Measurements from ENCODE around the gene KIAA1586.
"Not testable (repeated sequence)": the region's sequence is repeated elsewhere in the genome, so short reads cannot be mapped to it uniquely, and the experiment has no call there.

Gene KIAA1586, protein sequence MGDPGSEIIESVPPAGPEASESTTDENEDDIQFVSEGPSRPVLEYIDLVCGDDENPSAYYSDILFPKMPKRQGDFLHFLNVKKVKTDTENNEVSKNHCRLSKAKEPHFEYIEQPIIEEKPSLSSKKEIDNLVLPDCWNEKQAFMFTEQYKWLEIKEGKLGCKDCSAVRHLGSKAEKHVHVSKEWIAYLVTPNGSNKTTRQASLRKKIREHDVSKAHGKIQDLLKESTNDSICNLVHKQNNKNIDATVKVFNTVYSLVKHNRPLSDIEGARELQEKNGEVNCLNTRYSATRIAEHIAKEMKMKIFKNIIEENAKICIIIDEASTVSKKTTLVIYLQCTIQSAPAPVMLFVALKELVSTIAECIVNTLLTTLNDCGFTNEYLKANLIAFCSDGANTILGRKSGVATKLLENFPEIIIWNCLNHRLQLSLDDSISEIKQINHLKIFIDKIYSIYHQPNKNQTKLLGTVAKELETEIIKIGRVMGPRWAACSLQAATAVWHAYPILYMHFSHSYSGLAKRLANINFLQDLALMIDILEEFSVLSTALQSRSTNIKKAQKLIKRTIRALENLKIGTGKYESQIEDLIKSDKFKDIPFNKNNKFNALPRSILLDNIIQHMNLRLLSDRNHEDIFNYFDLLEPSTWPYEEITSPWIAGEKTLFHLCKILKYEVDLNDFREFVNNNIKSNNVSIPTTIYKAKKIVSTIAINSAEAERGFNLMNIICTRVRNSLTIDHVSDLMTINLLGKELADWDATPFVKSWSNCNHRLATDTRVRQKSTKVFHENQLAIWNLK

DNA sequence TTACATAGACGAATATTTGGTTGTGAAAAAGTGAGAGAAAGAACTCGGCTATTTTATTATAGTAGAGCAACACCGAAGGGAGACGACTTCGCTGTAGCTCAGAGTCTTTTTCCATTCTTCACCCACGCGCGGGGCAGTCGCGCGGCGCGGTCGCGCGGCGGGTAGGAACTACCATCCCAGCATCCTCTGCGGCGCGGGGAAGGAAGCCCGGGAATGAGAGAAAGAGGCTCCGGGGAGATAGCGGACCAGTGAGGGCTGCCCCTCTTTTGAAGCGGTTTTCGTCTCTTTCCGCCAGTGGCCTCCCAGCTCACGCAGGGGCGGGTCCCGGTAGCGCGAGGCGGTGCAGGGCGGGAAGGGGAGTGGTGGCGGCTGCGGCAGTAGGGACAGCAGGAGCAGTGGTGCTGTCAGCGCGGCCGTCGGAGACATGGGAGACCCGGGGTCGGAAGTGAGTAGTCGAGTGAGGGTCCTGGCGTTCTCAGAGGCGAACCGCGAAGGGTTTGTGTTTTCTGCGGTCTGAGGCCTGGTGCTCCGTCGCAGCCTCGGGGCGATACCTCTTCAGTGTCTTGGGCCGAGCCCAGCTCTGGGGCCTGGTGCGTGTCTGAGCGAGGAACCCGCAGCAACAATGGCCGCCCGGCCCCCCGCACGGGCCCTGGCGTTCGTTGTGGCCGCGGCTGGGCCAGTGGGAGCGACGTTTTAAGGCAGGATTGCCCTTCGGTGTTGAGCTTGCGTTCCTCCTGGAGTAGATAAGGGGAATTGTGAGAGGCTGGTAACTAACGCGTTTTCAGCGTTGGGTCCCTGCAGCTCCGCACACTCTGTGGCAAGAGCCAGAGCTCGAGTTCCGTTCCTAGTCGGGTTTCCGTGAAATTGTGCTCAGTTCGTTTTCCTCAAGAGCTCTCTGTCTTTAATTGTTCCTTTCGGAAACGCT, at the start of gene KIAA1586:
Gene KIAA1586, plus strand, starts transcription at position 362 of the 925 bp plus-strand sequence. Its CDS starts 63 bp downstream, at position 425.
- DNase-seq, result peak; percentile 93 to 94
- peak; percentile 84 for TF ChIP-seq POLR2A (IDR thresholded peaks at IDR 0.05; ENCODE audit: low read length)

DNA sequence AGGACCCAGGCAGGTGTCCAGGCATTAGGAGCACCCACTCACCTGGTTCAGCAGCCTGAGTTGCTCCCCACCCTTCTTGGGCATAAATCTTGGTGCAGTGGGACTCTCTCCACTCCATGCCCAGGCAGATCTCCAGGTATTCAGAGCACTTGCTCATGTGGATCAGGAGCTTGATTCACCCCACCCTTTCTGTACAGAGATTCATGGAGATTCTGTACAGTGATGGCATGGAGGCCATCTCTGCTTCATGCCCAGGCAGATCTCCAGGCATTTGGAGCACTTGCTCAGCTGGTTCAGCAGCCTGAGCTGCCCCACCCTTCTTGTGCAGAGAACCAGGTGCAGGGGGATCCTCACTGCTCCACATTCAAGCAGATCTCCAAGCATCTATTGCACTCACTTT, 47.4 kb upstream of the KIAA1586 start:
- no peak for TF ChIP-seq POLR2A (IDR thresholded peaks at IDR 0.05; ENCODE audit: low read length)
- no peak for TF ChIP-seq GATA1 (IDR thresholded peaks at IDR 0.05; ENCODE audit: low read depth, low read length)
- no peak for DNase-seq

DNA sequence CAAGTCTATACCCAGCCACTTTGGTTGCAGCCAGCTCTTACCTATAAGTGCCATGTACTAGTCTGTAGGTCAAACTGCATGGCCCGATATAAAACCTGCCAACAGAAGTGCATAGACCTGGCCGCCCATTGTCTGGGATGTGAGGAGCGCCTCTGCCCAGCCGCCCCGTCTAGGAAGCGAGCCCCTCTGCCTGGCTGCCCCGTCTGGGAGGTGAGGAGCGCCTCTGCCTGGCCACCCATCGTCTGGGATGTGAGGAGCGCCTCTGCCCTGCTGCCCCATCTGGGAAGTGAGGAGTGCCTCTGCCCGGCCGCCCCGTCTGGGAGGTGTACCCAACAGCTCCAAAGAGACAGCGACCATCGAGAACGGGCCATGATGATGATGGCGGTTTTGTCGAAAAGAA, 46.7 kb upstream of the KIAA1586 start:
- not testable (repeated sequence) for DNase-seq

DNA sequence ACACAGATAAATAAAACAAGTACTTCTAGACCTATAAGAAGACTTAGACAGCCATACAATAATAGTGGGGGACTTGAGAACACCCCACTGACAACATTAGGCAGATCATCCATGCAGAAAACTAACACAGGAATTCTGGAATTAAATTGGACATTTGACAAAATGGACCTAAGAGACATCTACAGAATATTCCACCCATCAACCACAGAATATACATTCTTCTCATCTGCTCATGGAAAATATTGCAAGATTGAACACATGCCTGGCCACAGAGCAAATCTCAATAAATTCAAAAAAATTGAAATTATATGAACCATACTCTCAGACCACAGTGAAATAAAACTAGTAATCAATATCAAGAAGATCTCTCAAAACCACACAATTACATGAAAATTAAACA, 44.3 kb upstream of the KIAA1586 start:
- DNase-seq, result no peak
- TF ChIP-seq POLR2A (IDR thresholded peaks at IDR 0.05; ENCODE audit: low read length), result no peak
- TF ChIP-seq GATA1 (IDR thresholded peaks at IDR 0.05; ENCODE audit: low read depth, low read length), result no peak

DNA sequence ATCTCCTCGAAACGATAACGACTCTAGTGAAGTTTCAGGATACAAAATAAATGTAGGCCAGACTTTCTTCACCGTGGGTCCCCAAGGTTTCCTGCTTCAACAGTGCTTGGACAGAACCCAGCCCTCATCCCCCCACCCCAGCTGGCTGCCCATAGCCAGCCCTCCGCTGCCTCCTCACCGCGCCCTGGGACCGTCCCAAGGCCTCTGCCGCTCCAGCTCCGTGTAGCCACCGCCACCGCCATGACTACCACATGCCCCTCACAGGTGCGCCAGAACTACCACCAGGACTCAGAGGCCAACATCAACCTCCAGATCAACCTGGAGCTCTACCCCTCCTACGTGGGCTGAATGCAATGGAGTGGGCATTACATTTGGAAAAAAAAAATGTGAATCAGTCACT, 42.2 kb upstream of the KIAA1586 start:
- TF ChIP-seq GATA1 (IDR thresholded peaks at IDR 0.05; ENCODE audit: low read depth, low read length) (no peak), POLR2A (IDR thresholded peaks at IDR 0.05; ENCODE audit: low read length) (no peak)
- DNase-seq, result no peak

DNA sequence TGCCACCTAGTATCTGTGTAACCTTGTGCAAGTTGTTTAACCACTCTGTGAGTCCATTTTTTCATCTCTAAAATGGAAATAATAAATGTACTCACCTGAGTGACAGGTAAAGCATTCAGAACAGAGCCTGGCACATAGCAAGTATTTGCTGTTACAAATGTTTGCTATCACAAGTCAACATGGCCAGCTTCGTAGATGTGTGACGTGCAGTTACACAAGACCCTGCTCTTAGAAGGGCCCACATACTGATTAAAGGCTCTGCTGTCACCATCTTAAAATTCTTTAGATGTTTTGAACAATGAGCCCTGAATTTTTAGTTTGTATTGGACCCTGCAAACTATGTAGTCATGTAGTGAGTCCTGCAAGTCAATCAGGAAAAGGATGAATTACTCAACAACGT, 40.4 kb upstream of the KIAA1586 start:
- DNase-seq, result no peak

DNA sequence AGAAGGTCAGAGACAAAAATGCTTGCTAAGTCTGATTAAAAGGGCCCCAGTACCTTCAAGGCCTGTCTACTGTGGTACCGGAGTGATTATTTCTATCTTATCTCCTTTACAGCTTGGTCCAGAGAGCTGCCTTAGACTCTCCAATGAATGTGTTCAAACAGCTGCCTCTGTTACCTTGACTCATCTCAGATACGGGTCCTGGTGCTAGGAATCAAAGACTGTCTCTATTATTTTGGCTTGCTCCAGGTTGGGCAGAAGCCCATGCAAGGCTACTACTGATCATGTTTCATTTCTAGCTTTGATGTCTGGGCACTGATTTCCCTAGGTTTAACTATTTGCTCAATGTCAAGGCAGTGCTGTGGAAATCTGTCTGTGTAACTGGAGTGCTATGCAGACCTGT, 38.4 kb upstream of the KIAA1586 start:
- not testable (repeated sequence) for DNase-seq

More for the DNA sequence above, 40.4 kb upstream of the KIAA1586 start:
- no peak for TF ChIP-seq POLR2A (IDR thresholded peaks at IDR 0.05; ENCODE audit: low read length)
- no peak for TF ChIP-seq GATA1 (IDR thresholded peaks at IDR 0.05; ENCODE audit: low read depth, low read length)

DNA sequence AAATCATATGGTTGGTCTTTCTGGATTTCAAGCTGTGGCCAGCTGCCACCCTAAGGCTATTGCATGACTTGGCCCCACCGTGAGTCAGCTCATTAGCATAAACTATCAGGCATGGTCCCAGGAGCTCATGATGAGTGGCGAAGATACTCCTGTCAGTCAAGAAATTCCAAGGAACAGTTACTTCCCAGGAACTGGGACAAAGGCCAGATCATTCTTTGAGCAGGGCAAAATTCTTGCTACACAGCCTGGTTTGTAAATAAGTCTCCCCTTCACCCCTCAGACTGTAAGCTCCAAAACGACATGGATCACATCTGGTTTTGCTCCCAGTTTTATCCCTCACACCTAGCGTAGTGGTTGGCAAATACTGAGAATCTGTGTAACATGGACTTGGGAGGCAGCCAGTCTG, 33.0 kb upstream of the KIAA1586 start:
- DNase-seq, result peak in 1 of 2 experiments; percentile 2

DNA sequence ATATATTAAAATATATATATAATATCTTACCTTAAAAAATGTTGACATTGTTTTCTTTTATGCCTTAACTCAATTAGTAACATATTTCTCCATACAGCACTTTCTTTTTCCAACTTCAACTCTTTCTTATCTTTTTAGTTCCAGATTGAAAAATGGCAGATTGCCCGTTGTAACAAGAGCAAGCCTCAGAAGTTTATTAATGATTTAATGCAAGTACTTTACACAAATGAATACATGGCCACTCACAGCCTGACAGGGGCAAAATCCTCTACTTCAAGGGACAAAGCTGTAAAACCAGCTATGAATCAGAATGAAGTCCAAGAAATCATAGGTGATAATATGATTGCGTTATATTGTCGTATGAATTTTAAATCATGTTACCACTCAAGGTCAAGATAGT, 29.4 kb upstream of the KIAA1586 start:
- TF ChIP-seq GATA1 (IDR thresholded peaks at IDR 0.05; ENCODE audit: low read depth, low read length) (no peak), POLR2A (IDR thresholded peaks at IDR 0.05; ENCODE audit: low read length) (no peak)
- peak; percentile 42 to 69 for DNase-seq

More for the DNA sequence above, 33.0 kb upstream of the KIAA1586 start:
- no peak for TF ChIP-seq GATA1 (IDR thresholded peaks at IDR 0.05; ENCODE audit: low read depth, low read length)
- no peak for TF ChIP-seq POLR2A (IDR thresholded peaks at IDR 0.05; ENCODE audit: low read length)

DNA sequence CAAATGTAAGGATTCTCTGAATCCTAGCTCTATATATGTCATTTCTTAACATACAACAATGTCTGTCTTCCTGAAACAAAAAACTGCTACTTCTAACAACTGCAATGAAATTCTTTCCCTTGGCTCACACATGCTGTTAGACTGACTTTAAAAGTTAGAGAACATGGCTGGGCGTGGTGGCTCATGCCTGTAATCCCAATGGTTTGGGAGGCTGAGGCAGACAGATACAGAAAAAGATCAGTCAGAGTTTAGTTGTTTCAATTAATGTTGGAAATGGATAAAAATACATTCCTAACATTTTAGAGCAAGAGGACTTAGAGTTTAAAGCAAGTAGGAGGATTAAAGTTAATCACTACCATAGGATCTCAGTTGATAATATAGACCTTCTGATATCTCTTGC, 28.7 kb upstream of the KIAA1586 start:
- DNase-seq, result no peak
- TF ChIP-seq POLR2A (IDR thresholded peaks at IDR 0.05; ENCODE audit: low read length) (no peak), GATA1 (IDR thresholded peaks at IDR 0.05; ENCODE audit: low read depth, low read length) (no peak)

DNA sequence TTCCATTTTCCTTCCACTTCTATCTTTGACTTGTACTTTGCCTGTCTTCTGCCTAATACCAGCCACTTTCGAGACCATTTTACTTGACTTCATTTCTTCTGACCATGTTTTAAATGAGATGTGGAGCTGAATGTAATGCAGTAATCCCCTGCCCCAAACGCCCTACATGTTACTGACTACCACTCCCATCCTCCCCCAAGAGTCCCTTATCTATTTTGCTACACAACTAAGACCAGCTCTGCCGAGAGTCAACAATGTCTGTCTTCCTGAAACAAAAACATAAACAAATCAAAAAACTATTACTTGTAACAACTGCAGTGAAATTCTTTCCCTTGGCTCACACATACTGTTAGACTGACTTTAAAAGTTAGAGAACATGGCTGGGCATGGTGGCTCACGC, 27.1 kb upstream of the KIAA1586 start:
- no peak for TF ChIP-seq POLR2A (IDR thresholded peaks at IDR 0.05; ENCODE audit: low read length)
- peak; percentile 12 to 47 for DNase-seq

DNA sequence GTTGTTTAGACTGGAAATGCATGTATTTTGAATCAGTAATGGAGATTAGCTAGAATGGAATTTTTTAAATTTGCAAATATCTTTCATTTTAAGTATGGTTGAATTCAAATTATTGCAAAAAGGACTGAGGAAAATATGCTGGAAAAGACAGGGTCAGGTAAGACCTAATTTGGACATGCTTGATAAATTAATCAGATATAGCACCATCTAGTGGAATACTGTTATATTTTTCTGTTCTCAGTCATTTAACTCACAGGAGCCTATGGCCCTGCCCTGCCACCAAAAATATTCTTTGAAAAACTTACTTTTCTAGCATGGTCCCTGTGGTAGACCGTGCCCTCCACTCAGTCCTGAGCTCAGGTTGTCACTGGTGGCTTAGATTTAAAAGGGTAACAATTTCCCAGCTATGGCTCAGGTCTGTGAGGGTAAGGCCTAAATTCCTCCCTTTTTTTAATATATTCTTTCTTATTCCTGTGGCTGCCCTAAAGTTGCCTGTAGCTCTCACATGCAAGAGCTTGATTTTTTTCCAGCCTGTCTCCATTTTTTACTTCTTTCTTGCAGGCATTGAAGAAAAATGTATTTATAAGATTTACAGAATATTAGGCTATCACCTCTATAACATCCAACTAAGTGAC, 25.3 kb upstream of the KIAA1586 start:
- peak; percentile 54 to 64 for DNase-seq
- TF ChIP-seq GATA1 (IDR thresholded peaks at IDR 0.05; ENCODE audit: low read depth, low read length), result no peak
- TF ChIP-seq POLR2A (IDR thresholded peaks at IDR 0.05; ENCODE audit: low read length), result no peak

DNA sequence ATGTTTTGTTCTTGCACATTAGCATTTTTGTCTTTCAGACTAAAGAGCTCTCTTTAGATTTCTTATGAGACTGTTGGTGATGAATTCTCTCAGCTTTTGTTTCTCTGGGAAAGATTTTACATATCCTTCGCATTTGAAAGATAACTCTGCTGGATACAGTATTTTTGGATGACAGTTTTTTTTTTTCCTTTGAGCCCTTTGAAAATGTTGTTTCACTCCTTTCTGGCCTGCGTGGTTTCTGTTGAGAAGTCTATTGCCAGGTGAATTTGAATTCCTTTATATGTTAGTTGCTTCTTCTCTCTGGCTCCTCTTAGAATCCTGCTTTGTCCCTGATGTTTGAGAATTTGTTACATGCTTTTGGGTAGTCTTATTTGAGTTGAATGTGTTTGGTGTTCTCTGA, 22.2 kb upstream of the KIAA1586 start:
- TF ChIP-seq GATA1 (IDR thresholded peaks at IDR 0.05; ENCODE audit: low read depth, low read length) (no peak), POLR2A (IDR thresholded peaks at IDR 0.05; ENCODE audit: low read length) (no peak)
- no peak for DNase-seq

DNA sequence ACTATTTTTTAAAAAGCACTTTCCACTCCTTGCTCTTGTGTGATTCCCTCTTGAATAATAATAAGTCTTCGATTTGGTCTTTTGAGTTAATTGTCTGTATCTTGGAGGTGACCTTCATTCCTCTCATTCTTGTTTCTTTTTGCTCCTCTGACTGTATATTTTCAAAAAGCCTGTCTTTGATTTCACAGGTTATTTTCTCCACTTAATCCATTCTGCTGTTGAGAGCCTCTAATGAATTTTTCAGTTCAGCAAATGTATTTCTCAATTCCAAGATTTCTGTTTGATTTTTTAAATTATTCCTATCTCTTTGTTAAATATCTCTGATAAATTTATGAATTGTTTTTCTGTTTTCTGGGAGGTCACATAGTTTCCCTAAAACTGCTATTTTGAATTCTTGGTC, 21.7 kb upstream of the KIAA1586 start:
- TF ChIP-seq POLR2A (IDR thresholded peaks at IDR 0.05; ENCODE audit: low read length) (no peak), GATA1 (IDR thresholded peaks at IDR 0.05; ENCODE audit: low read depth, low read length) (no peak)
- DNase-seq, result no peak

Measured in erythroblast (primary cell).